ENCODE measurements around the gene LINC01488.

- TF ChIP-seq CTCF (IDR thresholded peaks at IDR 0.05) (no peak), POLR2A (IDR thresholded peaks at IDR 0.05) (no peak)
Observed at GRCh38 chr11:69435161-69435986, 46.1 kb upstream of the LINC01488 start.
